Measurements from ENCODE around the gene ARHGEF40.

Gene ARHGEF40

DNA sequence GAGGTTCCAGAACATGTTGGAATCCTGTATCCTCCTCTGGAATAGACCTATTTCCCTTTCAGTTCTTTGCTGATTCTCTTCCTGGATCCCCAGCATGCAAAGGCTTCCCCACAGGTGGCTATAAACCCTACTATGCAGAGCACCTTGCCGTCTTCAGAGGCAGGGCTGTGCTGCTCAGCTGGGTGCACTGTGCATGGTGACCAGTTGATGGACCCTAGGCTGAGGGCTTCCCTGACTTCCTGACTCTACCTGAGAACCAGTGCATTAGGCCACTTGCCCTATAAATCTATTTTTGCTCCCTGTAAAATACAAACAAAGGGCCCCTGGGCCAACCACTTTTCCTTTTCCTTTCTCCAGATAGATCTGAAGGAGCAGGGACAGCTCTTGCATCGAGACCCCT is 14.3 kb downstream of the ARHGEF40 start:
- DNase-seq: no peak

- no peak for DNase-seq
Observed at GRCh38 chr14:21084998-21085853, 15.1 kb downstream of the ARHGEF40 start.

GRCh38 chr14:21086908-21087293 is 16.8 kb downstream of the ARHGEF40 start:
- DNase-seq: no peak

DNA sequence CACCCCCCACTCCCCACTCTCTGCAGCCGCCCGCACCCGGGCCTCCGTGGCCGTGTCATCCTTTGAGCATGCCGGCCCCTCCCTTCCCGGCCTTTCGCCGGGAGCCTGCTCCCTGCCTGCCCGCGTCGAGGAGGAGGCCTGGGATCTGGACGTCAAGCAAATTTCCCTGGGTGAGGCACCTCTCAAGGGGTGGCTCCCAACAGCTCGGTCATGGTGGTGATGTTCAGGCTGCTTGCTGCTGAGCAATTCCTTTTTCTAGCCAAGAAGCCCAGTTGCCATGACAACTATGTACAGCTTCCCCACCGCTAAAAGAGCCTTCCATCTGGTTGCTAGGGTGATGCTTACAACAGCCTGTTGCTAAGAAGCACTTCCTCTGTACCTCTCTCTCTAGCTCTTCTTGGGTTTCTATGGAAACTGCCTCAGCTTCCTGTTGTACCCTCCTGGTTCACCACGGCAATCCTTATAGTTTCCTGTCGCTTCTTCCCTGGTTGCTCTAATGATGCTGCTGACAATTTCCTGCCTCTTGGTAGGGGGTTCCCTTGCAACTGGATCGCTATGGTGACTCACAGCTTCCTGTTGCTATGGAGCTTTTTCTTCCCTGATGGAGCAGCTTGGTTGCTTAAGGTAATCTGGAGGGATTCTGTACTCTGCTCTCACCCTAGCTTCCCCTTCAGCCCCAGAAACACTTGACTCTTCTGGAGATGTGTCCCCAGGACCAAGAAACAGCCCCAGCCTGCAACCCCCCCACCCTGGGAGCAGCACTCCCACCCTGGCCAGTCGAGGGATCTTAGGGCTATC is 17.4 kb downstream of the ARHGEF40 start:
- DNase-seq: no peak

DNA sequence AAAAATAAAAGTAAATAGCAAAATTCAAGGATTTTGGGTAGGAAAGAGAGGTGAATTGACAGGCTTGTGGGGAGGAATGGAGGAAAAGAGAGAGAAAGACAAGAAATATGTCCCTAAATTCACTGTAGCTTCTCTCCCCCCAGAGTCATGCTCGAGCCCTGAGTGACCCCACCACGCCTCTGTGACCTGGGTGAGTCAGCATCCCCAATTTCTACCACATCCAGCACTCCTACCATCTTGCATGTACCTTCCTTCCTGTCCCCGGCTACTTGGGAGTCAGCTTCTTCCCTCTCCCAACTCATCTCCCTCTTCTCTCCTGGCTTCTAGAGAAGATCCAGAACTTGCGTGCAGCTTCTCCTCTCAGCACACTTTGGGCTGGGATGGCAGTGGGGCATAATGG is 18.6 kb downstream of the ARHGEF40 start:
- DNase-seq: no peak

DNA sequence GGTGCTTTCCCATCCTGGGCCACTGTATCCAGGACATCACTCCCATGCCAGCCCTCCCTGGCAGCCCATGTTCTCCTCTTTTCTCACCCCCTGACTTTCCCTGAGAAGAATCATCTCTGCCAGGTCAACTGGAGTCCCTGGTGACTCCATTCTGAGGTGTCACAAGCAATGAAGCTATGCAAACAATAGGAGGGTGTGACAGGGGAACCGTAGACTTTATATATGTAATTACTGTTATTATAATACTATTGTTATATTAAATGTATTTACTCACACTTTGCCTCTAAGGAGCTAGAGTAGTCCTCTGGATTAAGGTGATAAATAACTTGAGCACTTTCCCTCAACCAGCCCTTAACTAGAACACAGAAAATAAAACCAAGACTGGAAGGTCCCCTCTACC is 19.2 kb downstream of the ARHGEF40 start:
- no peak for DNase-seq

DNA sequence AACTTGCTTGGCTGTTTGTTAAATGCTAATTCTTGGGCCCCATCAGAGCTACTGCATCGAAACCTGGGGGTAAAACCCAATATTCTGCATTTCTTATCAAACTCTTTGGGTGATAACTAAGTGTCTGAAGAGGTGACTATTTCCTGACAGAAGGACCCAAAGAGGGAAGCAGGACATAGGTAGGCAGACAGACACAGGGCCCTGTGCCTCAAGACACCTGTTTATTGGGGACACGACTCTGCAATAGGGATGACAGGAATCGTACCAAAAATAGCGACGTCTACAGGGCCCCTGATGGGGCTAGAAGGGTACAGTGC is 19.7 kb downstream of the ARHGEF40 start:
- DNase-seq: no peak

DNA sequence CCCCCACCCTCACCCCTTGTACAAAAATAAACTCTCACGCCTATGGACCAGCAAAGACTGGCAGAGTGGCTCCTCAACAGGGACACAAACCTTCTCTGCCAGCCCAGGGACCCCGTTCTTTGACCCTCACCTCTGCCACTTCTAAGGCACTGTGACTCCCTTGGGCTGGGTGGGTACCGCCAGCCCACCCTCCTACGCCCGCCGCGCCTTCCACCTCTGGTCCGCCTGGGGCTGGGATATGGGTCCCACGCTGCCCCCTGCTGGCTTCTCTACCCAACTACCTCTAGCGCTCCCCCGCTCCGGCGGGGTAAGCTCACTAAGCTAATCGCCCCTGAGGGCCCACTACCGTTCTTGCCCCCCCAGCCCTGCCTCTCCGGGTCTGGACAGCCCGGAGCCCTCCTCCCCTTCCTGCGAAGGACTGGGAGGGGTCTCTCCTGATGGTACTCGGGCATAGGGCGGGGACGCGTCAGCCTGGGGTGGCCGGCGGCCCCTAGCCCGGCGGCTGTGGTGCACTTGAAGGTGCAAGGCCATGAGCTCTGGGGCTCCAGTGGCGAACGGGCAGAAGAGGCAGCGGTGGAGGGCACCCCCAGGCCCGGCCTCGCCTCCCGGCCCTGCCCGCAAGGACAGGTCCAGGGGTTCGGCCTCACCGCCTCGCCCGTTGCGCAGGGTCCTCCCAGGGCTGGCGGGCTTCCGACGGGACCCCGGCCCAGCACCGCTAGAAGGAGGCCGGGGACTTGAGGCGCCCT is 20.3 kb downstream of the ARHGEF40 start:
- DNase-seq: peak; percentile 61

DNA sequence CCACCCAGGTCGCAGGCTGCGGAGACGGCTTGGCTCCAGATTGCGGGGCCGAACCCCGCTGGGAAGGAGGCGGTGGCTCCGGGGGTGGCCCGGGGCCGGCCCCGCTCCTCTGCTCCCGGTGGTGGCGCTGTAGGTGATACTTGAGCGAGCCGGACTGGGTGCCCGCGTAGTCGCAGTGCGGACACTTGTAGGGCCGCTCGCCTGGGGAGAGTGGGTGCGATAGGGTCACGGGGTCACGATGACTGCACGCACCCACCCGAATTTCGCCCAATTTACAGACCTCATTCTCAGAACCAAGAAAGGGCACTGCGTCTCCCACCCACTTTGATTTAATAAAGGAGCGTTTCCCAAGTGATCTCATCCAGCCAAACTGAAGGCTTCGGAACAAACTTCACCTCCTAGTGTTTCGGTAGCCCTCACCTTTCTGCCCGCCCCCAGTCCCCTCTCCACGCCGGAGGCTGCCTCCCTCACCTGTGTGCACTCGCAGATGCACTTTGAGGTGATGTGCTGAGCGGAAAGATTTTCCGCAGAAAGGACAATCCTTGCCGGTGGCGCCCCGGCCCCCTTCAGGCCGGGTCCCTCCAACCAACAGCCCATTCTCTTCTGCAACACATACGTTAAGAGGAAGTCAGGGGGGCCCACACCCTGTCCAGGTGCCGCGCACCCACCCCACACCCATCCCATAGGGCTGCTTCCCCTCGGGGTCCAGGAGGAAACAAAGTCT is 21.0 kb downstream of the ARHGEF40 start:
- no peak for DNase-seq

DNA sequence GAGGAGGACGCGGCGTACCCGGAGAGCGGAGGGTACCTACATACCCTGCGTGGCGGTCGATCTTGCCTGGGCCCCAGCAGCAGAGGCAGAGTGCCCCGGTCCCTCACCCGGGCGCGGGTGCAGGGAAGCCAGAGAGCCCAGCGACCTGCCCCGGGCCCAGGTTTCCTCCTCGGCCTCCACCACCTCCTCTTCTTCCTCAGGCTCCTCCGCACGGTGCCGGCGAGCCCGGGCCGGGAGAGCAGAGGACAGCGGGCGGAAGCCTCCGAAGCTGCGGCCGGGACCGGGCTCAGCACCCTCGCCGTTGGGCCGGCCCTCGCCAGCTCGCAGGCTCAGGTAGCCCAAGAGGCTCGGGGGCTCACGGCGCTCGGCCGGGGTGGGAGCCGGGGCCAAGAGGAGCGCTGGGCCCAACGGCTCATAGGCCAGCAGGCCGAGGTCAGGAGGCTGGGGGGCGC is 21.7 kb downstream of the ARHGEF40 start:
- DNase-seq: no peak

GRCh38 chr14:21092273-21093011 is 22.3 kb downstream of the ARHGEF40 start:
- DNase-seq: peak; percentile 95

DNA sequence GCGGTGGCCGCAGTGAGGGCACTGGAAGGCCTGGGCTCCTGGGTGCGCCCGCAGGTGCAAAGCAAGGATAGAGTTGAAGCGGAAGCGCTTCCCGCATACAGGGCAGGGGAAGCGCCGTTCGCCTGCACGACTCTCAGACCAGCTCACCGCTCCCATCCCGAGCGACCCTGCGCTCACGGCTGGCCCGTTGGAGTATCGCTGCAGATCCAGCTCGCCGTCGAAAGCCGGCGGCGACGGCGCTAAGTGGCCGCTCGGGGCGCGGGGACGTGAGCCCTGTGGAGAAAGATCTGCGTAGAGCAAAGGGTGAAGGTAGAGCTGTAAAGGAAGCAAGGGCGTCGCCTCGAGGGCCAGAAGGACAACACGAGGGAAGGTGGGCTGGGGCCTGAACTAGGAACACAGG is 22.9 kb downstream of the ARHGEF40 start:
- DNase-seq: no peak

GRCh38 chr14:21093769-21094681 is 23.9 kb downstream of the ARHGEF40 start:
- DNase-seq: no peak

DNA sequence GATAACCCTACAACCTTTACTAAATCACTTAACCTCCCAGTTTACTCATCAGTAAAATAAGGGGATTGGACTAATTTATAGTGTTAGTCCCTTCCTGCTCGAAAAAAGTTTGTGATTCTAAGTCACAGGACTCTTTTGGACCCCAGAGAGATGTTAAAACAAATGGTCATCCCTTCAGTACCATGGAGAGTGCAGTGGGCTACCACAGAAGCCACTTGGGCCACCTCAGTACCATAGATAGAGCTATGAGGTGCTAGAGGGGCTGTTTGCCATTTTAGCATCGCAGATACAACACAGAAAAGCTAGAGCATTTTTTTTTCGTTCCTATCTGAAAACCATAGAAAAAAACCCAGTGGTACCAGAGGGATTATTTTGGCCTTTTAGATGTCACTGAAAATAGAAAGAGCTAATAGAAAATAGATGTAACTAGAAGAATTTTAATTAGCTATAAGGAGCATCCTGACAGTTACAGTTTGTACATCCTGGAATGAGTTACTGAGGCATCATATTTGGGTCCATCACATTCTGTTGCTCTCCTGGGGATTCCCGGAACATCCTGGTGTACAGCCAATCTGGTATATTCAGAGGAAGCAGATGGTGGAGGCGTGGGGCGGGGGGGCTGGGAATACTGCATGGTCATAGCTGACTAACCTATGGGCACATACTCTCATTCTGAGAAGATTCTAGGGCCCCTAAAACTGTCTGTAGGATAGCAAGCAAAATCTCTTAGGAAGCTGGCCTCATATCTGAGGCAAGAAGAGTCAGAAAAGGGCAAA is 25.5 kb downstream of the ARHGEF40 start:
- no peak for DNase-seq

DNA sequence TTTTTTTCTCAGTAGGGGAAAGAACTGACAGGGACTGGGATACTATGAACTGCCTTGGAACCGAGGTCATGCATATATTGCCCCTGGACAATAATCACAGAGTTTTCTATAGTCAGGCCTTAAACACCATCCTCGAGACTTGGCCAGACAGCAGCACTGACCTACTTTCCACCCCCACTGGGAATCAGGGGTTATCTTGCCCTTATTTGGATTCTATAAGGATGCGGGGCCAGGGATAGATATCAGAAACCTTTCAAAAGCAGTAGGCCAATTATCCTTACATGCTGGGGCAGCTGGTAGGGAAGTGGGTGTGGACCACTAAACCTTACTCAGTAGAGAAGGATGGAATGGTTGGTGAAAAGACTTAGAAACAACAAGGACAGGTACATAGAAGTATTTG is 26.3 kb downstream of the ARHGEF40 start:
- no peak for DNase-seq

DNA sequence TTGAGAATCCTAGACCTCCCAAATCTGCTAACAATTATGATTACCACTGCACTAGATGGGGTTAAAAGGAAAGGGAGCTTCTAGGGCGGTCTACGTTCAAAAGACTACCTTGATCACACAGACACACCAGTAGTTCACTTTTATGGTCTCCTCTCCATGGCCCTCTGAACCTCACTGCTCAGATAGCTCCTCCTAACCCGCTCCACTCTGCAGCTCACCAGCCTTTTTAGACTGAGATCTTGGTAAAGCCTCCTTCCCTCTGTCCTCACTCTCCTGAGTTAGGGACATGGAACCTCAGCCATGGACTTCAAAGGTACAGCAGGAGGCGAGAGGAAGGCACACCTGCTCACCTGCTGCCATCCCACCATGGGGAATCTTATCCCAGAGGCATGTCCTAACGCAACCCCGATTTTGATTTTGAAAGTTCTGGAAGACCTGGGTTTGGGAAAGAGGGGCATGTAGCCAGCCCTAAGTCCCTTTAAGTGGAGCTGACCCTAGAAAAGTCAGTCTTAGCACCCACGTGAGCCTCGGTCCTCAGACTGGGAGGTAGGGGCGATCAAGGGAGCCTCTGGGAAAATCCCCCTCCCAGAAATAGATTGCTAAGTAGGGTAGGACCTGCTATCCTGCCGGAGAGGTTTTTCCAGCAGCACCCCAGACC is 27.0 kb downstream of the ARHGEF40 start:
- no peak for DNase-seq

GRCh38 chr14:21097636-21098075 is 27.6 kb downstream of the ARHGEF40 start:
- peak; percentile 21 for DNase-seq

- peak; percentile 19 for DNase-seq
Observed at GRCh38 chr14:21098076-21098891, 28.2 kb downstream of the ARHGEF40 start, which contains the start of gene ZNF219. ZNF219 (minus strand) TSS chr14:21098655; CDS start chr14:21093591, 5,064 bp downstream.
